ENCODE results near the gene SDR42E1. TPM values are rescaled to one million over a fixed set of nuclear protein-coding genes. Genes with fewer than 3 reads are reported as not detected.

The SDR42E1 gene
- total RNA-seq, 1 donor from 2014 or later: 4.2 TPM

DNA sequence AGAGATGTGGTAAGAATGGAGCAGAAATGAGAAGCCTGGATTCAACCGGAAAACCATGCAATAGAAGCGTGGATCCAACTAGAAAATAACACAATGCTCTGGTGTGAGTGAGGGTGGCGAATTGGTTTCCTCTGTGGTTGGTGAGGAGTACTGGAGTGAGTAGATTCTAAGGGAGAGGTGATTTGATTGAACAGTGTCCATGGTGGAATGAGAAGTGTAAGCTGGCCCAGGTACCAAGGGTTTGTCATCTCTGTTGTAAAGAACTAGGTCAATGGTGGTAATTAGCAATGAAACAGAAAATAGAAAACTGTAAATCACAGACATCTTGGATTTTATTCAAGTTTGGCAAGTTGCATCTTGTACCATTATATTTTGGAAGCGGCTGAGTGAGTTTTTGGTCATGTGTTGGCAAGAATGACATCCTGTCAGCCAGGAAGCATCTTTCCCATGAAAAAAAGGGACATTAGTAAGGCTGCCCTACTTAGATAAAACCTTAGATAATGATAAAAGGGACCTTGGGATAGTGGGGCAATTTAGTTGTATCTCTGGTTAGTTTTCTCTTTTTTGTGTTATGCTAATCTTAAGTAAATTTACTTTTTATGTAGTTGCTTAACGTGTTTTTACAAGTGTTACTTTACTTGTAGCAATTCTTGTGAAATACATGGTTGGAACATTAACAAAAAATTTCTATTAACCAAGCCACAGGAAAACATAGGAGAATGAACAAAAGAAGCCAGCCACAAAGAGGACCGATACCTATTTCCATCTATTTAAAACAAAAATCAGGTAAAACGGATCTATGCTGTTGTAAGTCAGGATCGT is 44.7 kb upstream of the SDR42E1 start:
- Histone ChIP-seq H3K4me3 (no peak overlapping the region), H3K9me3 (no peaks in the 10 kb centered on the region), H3K27ac (peak overlapping the region; percentile 31), H3K27me3 (no peaks in the 10 kb centered on the region), H3K4me1 (peaks cover 23% of the 10 kb centered on the region), H3K36me3 (no peaks in the 10 kb centered on the region)
- intact Hi-C loops (cut with DNase I): no loop called here
- DNase-seq (ENCODE audit: extremely low spot score in 2 of 2): no peak
- peak; percentile 13 to 85 for TF ChIP-seq POLR2AphosphoS5 (IDR thresholded peaks at IDR 0.05; ENCODE audit: insufficient read depth in 1 of 2, low read depth in 1 of 2)
- TF ChIP-seq, protein P1, sequence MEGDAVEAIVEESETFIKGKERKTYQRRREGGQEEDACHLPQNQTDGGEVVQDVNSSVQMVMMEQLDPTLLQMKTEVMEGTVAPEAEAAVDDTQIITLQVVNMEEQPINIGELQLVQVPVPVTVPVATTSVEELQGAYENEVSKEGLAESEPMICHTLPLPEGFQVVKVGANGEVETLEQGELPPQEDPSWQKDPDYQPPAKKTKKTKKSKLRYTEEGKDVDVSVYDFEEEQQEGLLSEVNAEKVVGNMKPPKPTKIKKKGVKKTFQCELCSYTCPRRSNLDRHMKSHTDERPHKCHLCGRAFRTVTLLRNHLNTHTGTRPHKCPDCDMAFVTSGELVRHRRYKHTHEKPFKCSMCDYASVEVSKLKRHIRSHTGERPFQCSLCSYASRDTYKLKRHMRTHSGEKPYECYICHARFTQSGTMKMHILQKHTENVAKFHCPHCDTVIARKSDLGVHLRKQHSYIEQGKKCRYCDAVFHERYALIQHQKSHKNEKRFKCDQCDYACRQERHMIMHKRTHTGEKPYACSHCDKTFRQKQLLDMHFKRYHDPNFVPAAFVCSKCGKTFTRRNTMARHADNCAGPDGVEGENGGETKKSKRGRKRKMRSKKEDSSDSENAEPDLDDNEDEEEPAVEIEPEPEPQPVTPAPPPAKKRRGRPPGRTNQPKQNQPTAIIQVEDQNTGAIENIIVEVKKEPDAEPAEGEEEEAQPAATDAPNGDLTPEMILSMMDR (IDR thresholded peaks at IDR 0.05): no peak
- no peak for TF ChIP-seq POLR2A (IDR thresholded peaks at IDR 0.05)

GRCh38 chr16:82055117-82055516 is 43.8 kb upstream of the SDR42E1 start:
- no peak for DNase-seq (ENCODE audit: extremely low spot score in 2 of 2)
- H3K27me3 ChIP-seq: no peaks in the 10 kb centered on the region
- H3K36me3 ChIP-seq: no peaks in the 10 kb centered on the region
- H3K4me1 ChIP-seq: peaks cover 23% of the 10 kb centered on the region
- H3K9me3 ChIP-seq: no peaks in the 10 kb centered on the region
- no peak overlapping the region for H3K27ac ChIP-seq
- H3K4me3 ChIP-seq: no peak overlapping the region
- TF ChIP-seq POLR2A (IDR thresholded peaks at IDR 0.05) (no peak), POLR2AphosphoS5 (IDR thresholded peaks at IDR 0.05; ENCODE audit: insufficient read depth in 1 of 2, low read depth in 1 of 2) (no peak)
- TF ChIP-seq, protein P1 (IDR thresholded peaks at IDR 0.05): no peak
- intact Hi-C loops (cut with DNase I): no loop called here

DNA sequence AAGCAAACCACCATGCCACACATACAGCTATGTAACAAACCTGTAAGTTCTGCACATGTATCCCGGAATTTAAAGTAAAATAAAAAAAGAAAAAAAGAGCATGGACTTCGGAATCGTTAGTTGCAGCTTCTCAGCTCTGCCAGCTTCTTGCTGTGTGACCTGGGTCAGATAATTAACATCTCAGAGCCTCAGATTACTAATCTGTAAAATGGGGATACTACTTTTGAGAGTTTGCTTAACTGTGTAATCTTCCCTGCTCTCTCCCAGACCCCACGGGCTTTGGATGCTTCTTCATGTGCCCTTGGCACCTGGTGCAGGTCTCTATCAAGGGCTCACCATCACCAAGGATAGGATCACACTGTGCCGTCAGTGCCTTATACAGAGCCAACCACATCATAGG is 40.4 kb upstream of the SDR42E1 start:
- H3K9me3 ChIP-seq: no peaks in the 10 kb centered on the region
- intact Hi-C loops (cut with DNase I): no loop called here
- H3K4me3 ChIP-seq: no peak overlapping the region
- peaks cover 12% of the 10 kb centered on the region for H3K4me1 ChIP-seq
- H3K27ac ChIP-seq: no peak overlapping the region
- TF ChIP-seq POLR2AphosphoS5 (IDR thresholded peaks at IDR 0.05; ENCODE audit: insufficient read depth in 1 of 2, low read depth in 1 of 2) (no peak), POLR2A (IDR thresholded peaks at IDR 0.05) (no peak)
- TF ChIP-seq, protein P1 (IDR thresholded peaks at IDR 0.05): no peak
- H3K36me3 ChIP-seq: no peaks in the 10 kb centered on the region
- no peak for DNase-seq (ENCODE audit: extremely low spot score in 2 of 2)
- H3K27me3 ChIP-seq: no peaks in the 10 kb centered on the region

DNA sequence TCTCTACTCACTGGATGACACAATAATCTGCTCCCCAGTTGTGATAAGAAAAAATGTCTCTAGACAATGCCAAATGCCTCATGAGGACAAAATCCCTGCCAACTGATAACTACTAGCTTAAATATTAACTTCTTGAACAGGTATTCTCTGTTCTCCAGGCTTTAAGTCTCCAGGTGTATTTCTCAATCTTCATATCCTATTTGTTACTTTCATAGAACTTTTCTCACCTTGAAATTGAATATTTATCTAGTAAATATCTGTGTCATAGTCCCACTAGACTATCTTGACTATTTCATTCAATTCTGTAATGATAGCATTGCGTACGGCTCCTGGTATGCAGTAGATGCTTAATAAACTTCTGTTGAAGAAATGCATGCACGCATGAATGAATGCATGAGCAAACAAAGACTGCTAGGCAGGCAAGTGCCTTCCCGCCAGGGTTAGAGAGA is 39.7 kb upstream of the SDR42E1 start:
- Histone ChIP-seq H3K4me1 (peaks cover 12% of the 10 kb centered on the region), H3K27ac (no peak overlapping the region), H3K36me3 (no peaks in the 10 kb centered on the region), H3K27me3 (no peaks in the 10 kb centered on the region), H3K9me3 (no peaks in the 10 kb centered on the region), H3K4me3 (no peak overlapping the region)
- intact Hi-C loops (cut with DNase I): no loop called here
- no peak for DNase-seq (ENCODE audit: extremely low spot score in 2 of 2)
- TF ChIP-seq POLR2AphosphoS5 (IDR thresholded peaks at IDR 0.05; ENCODE audit: insufficient read depth in 1 of 2, low read depth in 1 of 2) (no peak), POLR2A (IDR thresholded peaks at IDR 0.05) (no peak)
- TF ChIP-seq, protein P1 (IDR thresholded peaks at IDR 0.05): no peak

- H3K27me3 ChIP-seq: no peaks in the 10 kb centered on the region
- no peak overlapping the region for H3K27ac ChIP-seq
- intact Hi-C loops (cut with DNase I): no loop called here
- DNase-seq (ENCODE audit: extremely low spot score in 2 of 2): no peak
- TF ChIP-seq POLR2A (IDR thresholded peaks at IDR 0.05) (no peak), POLR2AphosphoS5 (IDR thresholded peaks at IDR 0.05; ENCODE audit: insufficient read depth in 1 of 2, low read depth in 1 of 2) (no peak)
- TF ChIP-seq, protein P1 (IDR thresholded peaks at IDR 0.05): no peak
- H3K9me3 ChIP-seq: no peaks in the 10 kb centered on the region
- H3K4me1 ChIP-seq: peaks cover 8% of the 10 kb centered on the region
- no peak overlapping the region for H3K4me3 ChIP-seq
- no peaks in the 10 kb centered on the region for H3K36me3 ChIP-seq
These were observed 39.2 kb upstream of the SDR42E1 start for GRCh38 chr16:82050506-82050905.
